Upper lobe of left lung (tissue), 4 donors: ENCODE results near the gene HSD11B2.

Experiments
- CTCF ChIP-seq, 6 experiments: fragments of 450-650 bp in 4 of 6; fragments of 200-600 bp in 2 of 6; sonication (generic) in 2 of 6; IDR thresholded peaks; one replicate each; pipeline ENCODE4 v1.5.1; 2016 to 2019; ENCODE audit warnings: antibody characterized with exemption in 6 of 6
- POLR2A ChIP-seq, 4 donors: fragments of 450-650 bp; IDR thresholded peaks; one replicate each; pipeline ENCODE4 v1.5.1; 2016 to 2017; ENCODE audit warnings: antibody characterized with exemption in 4 of 4, mild to moderate bottlenecking in 2 of 4
- POLR2AphosphoS5 ChIP-seq, 2 donors: sonication (generic); formaldehyde crosslinking; IDR thresholded peaks; one replicate each; pipeline ENCODE4 v1.5.1; 2017; ENCODE audit warnings: antibody characterized with exemption in 2 of 2

GRCh38 chr16:67419931-67420330 is 11.0 kb upstream of the HSD11B2 start:
- TF ChIP-seq POLR2A (IDR thresholded peaks at IDR 0.05) (no peak), POLR2AphosphoS5 (IDR thresholded peaks at IDR 0.05) (no peak), CTCF (IDR thresholded peaks at IDR 0.05) (no peak)
